GM23338 (cell line): ENCODE measurements around the gene PTAFR. TPM values are rescaled to one million over a fixed set of nuclear protein-coding genes. Genes with fewer than 3 reads are reported as not detected.
A peak's percentile ranks its signal among the peaks of the same experiment; 100 is the strongest.

Experiments used
- ATAC-seq: fragments of 200-7000 bp; cut with Tn5 transposase; 3 replicates; pipeline ENCODE4 v1.9.1; 2020
- DNase-seq: peaks from one replicate; pipeline ENCODE4 v3.0.0-alpha.2; 2015; ENCODE audit warnings: low spot score
- H2AFZ ChIP-seq: fragments of 200-600 bp; sonication (generic); 2 replicates; pipeline ENCODE4 v1.8.0; 2016; ENCODE audit warnings: antibody characterized with exemption, mild to moderate bottlenecking, moderate library complexity
- H3F3A ChIP-seq: fragments of 200-600 bp; sonication (generic); replicated peaks from 2 replicates; pipeline ENCODE4 v1.8.0; 2017; ENCODE audit warnings: antibody characterized with exemption, mixed run types, low read depth
- H3K27ac ChIP-seq: fragments of 200-600 bp; sonication (generic); 2 replicates; pipeline ENCODE4 v1.6.1; 2016; ENCODE audit warnings: low read depth
- H3K27me3 ChIP-seq: fragments of 200-600 bp; sonication (generic); 2 replicates; pipeline ENCODE4 v1.8.0; 2016; ENCODE audit warnings: mild to moderate bottlenecking, mixed run types, moderate library complexity; ENCODE audit not compliant: insufficient read depth
- H3K36me3 ChIP-seq: fragments of 200-600 bp; sonication (generic); 2 replicates; pipeline ENCODE4 v1.8.0; 2016; ENCODE audit warnings: mild to moderate bottlenecking; ENCODE audit not compliant: insufficient read depth
- H3K4me1 ChIP-seq: fragments of 200-600 bp; sonication (generic); 2 replicates; pipeline ENCODE4 v1.8.0; 2016; ENCODE audit warnings: mild to moderate bottlenecking, moderate library complexity; ENCODE audit not compliant: insufficient read depth
- H3K4me2 ChIP-seq: fragments of 200-600 bp; sonication (generic); 2 replicates; pipeline ENCODE4 v1.7.1; 2017; ENCODE audit warnings: mixed run types
- H3K4me3 ChIP-seq: fragments of 200-600 bp; sonication (generic); 2 replicates; pipeline ENCODE4 v1.6.1; 2016; ENCODE audit warnings: mixed run types
- H3K79me2 ChIP-seq: fragments of 200-600 bp; sonication (generic); replicated peaks from 2 replicates; pipeline ENCODE4 v1.8.0; 2017; ENCODE audit warnings: mild to moderate bottlenecking; ENCODE audit not compliant: insufficient read depth
- H3K9me2 ChIP-seq: fragments of 200-600 bp; sonication (generic); 2 replicates; pipeline ENCODE4 v1.8.0; 2017; ENCODE audit not compliant: insufficient read depth
- H4K20me1 ChIP-seq: fragments of 200-600 bp; sonication (generic); replicated peaks from 2 replicates; pipeline ENCODE4 v1.8.0; 2017; ENCODE audit warnings: mild to moderate bottlenecking; ENCODE audit not compliant: insufficient read depth
- H3K27ac Mint-ChIP-seq: 2 replicates; pipeline ENCODE4 v1.8.0; 2020; ENCODE audit warnings: inconsistent platforms, mild to moderate bottlenecking, moderate library complexity, mixed read lengths
- H3K27me3 Mint-ChIP-seq: 3 replicates; pipeline ENCODE4 v1.8.0; 2022; ENCODE audit warnings: low read depth, mild to moderate bottlenecking, moderate library complexity, mixed read lengths, inconsistent platforms; ENCODE audit not compliant: insufficient read depth, poor library complexity
- H3K36me3 Mint-ChIP-seq: 3 replicates; pipeline ENCODE4 v1.8.0; 2021; ENCODE audit warnings: low read depth, mild to moderate bottlenecking, inconsistent platforms, moderate library complexity, mixed read lengths
- H3K4me1 Mint-ChIP-seq: 3 replicates; pipeline ENCODE4 v1.8.0; 2020; ENCODE audit warnings: mild to moderate bottlenecking, inconsistent platforms, mixed read lengths
- H3K4me3 Mint-ChIP-seq: 3 replicates; pipeline ENCODE4 v1.8.0; 2021; ENCODE audit warnings: moderate library complexity, mild to moderate bottlenecking, inconsistent platforms, mixed read lengths
- H3K9me3 Mint-ChIP-seq: 3 replicates; pipeline ENCODE4 v1.8.0; 2020; ENCODE audit warnings: moderate library complexity, mild to moderate bottlenecking, inconsistent platforms, mixed read lengths
- CTCF ChIP-seq, 2 experiments: fragments of 200-600 bp in 1 of 2; sonication (generic) in 1 of 2; conservative IDR thresholded peaks; 2 replicates each; pipeline versions ENCODE4 v1.5.1 to v1.6.1; 2016 to 2017; ENCODE audit warnings: antibody characterized with exemption in 2 of 2, low read depth in 2 of 2, mild to moderate bottlenecking in 2 of 2, moderate library complexity in 1 of 2
- EZH2 ChIP-seq: fragments of 200-600 bp; sonication (generic); IDR thresholded peaks from one replicate; pipeline ENCODE4 v1.8.0; 2017; ENCODE audit warnings: antibody characterized with exemption, mild to moderate bottlenecking, low read depth; ENCODE audit not compliant: unreplicated experiment
- POLR2AphosphoS5 ChIP-seq: IDR thresholded peaks from 2 replicates; pipeline ENCODE4 v1.6.1; 2016; ENCODE audit warnings: antibody characterized with exemption, low read depth
- STAT1 ChIP-seq: IDR thresholded peaks from one replicate; pipeline ENCODE4 v1.6.1; 2016; ENCODE audit warnings: antibody characterized with exemption; ENCODE audit not compliant: unreplicated experiment
- ZNF114 ChIP-seq: fragments of 250-450 bp; sonication (Bioruptor Pico); IDR thresholded peaks from 2 replicates; pipeline ENCODE4 v1.5.0; 2020; ENCODE audit warnings: mild to moderate bottlenecking, moderate library complexity
- ZNF331 ChIP-seq: fragments of 250-450 bp; sonication (Bioruptor Pico); IDR thresholded peaks from 2 replicates; pipeline ENCODE4 v1.5.0; 2020; ENCODE audit warnings: low read depth, mild to moderate bottlenecking, moderate library complexity
- polyA plus RNA-seq: library from polyadenylated mRNA; unstranded; fragments of >200 nt; fragmentation: Nextera tagmentation; extraction: Ambion mirVana; gene quantifications from 2 replicates; pipeline ENCODE4 v1.2.1, GENCODE V29; 2016
- total RNA-seq: library from RNA; depleted of rRNA; stranded (reverse); fragments of >200 nt; shearing (Covaris generic); gene quantifications from 2 replicates; pipeline ENCODE4 v1.2.3, GENCODE V29; 2014
- TF ChIP-seq, protein P1 (sequence below): IDR thresholded peaks from one replicate; pipeline ENCODE4 v1.6.1; 2018; ENCODE audit warnings: antibody characterized with exemption; ENCODE audit not compliant: unreplicated experiment

Gene PTAFR
- total and polyA plus RNA-seq, 2 experiments from 2014 or later, result 0.29 to 0.76 TPM

DNA sequence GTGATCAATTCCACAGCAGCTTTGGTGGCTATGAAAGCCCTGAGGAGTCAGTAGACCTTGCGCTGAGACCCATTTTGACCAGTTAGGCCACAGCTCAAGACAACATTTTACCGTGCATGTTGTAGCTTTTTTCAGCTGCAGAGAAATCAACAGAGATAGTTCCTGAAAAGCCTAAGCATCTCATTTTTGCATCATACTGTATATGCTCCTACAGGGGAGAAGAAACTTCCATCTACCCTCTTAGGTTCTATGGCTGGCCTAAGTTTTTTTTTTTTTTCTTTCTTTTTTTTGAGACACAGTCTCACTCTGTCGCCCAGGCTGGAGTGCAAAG, 63.3 kb downstream of the PTAFR start:
- H3K27ac ChIP-seq, result no peak overlapping the region
- Mint-ChIP-seq H3K27ac (no peak overlapping the region), H3K4me3 (no peak overlapping the region), H3K27me3 (peaks cover 5% of the 10 kb centered on the region), H3K36me3 (no peaks in the 10 kb centered on the region), H3K9me3 (no peaks in the 10 kb centered on the region), H3K4me1 (no peaks in the 10 kb centered on the region)
- H2AFZ ChIP-seq, result 0 out of 2 replicates have a peak overlapping the region, but pooled peaks have one; percentile 14
- no peaks in the 10 kb centered on the region for H3K4me1 ChIP-seq
- H3K27me3 ChIP-seq, result no peaks in the 10 kb centered on the region
- DNase-seq, result peak; percentile 70
- 0 out of 2 replicates have a peak, but pooled peaks cover 9% of the 10 kb centered on the region for H3K9me2 ChIP-seq
- no peaks in the 10 kb centered on the region for H3K79me2 ChIP-seq
- H3K4me2 ChIP-seq, result no peak overlapping the region
- no peaks in the 10 kb centered on the region for H3K36me3 ChIP-seq
- H3F3A ChIP-seq, result no peaks in the 10 kb centered on the region
- ATAC-seq, result peak; percentile 82; the same call in 2 of the 3 replicates
- H3K4me3 ChIP-seq, result no peak overlapping the region
- TF ChIP-seq EZH2, result no peak
- peak in 1 of 2 experiments; percentile 52; a peak in 2 of 4 replicates for TF ChIP-seq CTCF (conservative IDR thresholded peaks at IDR 0.05; ENCODE audit: low read depth in 2 of 2)
- no peaks in the 10 kb centered on the region for H4K20me1 ChIP-seq

DNA sequence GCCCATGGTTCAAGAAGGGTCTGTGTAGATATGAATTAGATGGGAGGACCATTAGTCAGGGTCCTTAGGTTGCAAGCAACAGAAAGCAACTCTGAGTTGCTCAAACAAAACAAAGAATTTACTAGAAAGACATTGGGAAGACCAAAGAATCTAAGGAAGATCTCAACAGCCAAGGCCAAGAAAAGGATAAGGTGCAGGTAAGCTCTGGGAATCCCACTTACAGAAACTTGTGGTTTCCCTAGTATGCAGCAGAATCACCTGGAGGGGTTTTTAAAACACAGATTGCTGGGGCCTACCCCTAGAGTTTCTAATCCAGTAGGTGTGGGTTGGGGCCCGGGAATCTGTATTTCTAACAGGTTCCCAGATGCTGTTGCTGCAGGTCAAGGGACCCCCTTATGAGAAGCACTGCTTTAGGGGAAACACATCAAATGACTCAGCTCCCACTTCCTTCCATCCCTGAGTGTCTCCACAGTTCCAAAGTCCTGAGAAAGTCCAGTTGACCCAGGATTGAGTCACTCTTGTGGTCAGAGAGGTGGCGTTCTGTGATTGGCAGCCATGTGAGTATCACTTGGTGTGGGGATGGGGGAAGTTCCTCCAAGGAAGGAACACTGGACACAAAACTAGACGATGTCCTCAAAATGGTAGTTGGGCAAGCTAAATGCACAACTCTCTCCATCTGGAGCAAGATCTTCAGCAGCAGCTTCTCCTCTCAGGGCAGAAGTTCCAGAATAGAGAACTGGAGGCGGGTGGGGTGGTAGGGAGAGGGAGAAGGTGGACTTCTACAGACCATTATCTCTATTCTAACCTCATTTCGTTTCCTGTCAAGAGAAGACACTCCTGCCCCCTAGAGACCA, 63.9 kb downstream of the PTAFR start:
- Histone ChIP-seq H3K4me2 (no peak overlapping the region), H3F3A (no peaks in the 10 kb centered on the region), H3K79me2 (no peaks in the 10 kb centered on the region), H3K4me1 (no peaks in the 10 kb centered on the region), H2AFZ (0 out of 2 replicates have a peak overlapping the region, but pooled peaks have one; percentile 14), H3K9me2 (0 out of 2 replicates have a peak, but pooled peaks cover 9% of the 10 kb centered on the region), H4K20me1 (no peaks in the 10 kb centered on the region), H3K36me3 (no peaks in the 10 kb centered on the region), H3K27ac (no peak overlapping the region), H3K27me3 (no peaks in the 10 kb centered on the region), H3K4me3 (no peak overlapping the region)
- no peak for DNase-seq
- no peaks in the 10 kb centered on the region for H3K36me3 Mint-ChIP-seq
- no peak; the same call in 2 of the 3 replicates for ATAC-seq
- no peak overlapping the region for H3K27ac Mint-ChIP-seq
- no peak overlapping the region for H3K4me3 Mint-ChIP-seq
- no peaks in the 10 kb centered on the region for H3K4me1 Mint-ChIP-seq
- no peaks in the 10 kb centered on the region for H3K9me3 Mint-ChIP-seq
- H3K27me3 Mint-ChIP-seq, result peaks cover 5% of the 10 kb centered on the region
- TF ChIP-seq ZNF114, result no peak
- no peak for TF ChIP-seq STAT1
- TF ChIP-seq, protein P1, sequence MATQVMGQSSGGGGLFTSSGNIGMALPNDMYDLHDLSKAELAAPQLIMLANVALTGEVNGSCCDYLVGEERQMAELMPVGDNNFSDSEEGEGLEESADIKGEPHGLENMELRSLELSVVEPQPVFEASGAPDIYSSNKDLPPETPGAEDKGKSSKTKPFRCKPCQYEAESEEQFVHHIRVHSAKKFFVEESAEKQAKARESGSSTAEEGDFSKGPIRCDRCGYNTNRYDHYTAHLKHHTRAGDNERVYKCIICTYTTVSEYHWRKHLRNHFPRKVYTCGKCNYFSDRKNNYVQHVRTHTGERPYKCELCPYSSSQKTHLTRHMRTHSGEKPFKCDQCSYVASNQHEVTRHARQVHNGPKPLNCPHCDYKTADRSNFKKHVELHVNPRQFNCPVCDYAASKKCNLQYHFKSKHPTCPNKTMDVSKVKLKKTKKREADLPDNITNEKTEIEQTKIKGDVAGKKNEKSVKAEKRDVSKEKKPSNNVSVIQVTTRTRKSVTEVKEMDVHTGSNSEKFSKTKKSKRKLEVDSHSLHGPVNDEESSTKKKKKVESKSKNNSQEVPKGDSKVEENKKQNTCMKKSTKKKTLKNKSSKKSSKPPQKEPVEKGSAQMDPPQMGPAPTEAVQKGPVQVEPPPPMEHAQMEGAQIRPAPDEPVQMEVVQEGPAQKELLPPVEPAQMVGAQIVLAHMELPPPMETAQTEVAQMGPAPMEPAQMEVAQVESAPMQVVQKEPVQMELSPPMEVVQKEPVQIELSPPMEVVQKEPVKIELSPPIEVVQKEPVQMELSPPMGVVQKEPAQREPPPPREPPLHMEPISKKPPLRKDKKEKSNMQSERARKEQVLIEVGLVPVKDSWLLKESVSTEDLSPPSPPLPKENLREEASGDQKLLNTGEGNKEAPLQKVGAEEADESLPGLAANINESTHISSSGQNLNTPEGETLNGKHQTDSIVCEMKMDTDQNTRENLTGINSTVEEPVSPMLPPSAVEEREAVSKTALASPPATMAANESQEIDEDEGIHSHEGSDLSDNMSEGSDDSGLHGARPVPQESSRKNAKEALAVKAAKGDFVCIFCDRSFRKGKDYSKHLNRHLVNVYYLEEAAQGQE, result no peak
- TF ChIP-seq EZH2, result no peak
- TF ChIP-seq CTCF (conservative IDR thresholded peaks at IDR 0.05; ENCODE audit: low read depth in 2 of 2), result peak in 1 of 2 experiments; percentile 72; a peak in 2 of 4 replicates
- no peak for TF ChIP-seq ZNF331 (CRISPR knock-in tag)
- no peak for TF ChIP-seq POLR2AphosphoS5
